Stimulated activated CD8-positive, alpha-beta memory T cell treated with anti-CD3 and anti-CD28 coated beads, Interleukin-15, amount 100 ng/mL, for 48 hours (primary cell): ENCODE results near the gene KRTAP1-3.
"Not testable (repeated sequence)": the region's sequence is repeated elsewhere in the genome, so short reads cannot be mapped to it uniquely, and the experiment has no call there.

Experiments used
- DNase-seq, 2 donors: peaks; one replicate each; pipeline ENCODE4 v3.0.0-alpha.2; 2020; ENCODE audit warnings: low read depth in 2 of 2

KRTAP1-3 gene

DNA sequence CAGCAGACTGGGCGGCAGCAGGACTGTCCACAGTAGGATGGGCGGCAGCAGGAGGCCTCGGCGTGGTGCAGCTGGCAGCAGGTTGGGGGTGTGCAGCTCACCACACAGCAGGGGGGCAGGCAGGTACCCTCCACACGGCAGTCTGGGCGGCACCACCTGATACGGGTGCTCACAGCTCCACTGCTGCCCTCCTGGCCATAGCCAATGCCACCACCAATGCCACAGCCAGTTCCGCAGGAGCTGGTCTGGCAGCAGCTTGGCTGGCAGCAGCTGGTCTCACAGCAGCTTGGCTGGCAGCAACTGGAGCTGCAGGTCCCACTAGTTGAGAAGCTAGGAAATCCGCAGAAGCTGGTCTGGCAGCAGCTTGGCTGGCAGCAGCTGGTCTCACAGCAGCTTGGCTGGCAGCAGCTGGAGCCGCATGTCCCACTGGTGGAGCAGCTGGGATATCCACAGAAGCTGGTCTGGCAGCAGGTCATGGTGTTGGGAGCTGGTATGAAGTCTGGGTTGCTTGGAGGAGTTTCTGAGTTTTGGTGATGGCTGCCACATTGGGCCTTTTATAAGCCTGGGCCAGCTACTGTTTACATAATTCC, at the start of gene KRTAP1-3:
KRTAP1-3 (minus strand) TSS at position 529 of the 590 bp plus-strand sequence; CDS start at position 476, 53 bp downstream.
- not testable (repeated sequence) for DNase-seq

DNA sequence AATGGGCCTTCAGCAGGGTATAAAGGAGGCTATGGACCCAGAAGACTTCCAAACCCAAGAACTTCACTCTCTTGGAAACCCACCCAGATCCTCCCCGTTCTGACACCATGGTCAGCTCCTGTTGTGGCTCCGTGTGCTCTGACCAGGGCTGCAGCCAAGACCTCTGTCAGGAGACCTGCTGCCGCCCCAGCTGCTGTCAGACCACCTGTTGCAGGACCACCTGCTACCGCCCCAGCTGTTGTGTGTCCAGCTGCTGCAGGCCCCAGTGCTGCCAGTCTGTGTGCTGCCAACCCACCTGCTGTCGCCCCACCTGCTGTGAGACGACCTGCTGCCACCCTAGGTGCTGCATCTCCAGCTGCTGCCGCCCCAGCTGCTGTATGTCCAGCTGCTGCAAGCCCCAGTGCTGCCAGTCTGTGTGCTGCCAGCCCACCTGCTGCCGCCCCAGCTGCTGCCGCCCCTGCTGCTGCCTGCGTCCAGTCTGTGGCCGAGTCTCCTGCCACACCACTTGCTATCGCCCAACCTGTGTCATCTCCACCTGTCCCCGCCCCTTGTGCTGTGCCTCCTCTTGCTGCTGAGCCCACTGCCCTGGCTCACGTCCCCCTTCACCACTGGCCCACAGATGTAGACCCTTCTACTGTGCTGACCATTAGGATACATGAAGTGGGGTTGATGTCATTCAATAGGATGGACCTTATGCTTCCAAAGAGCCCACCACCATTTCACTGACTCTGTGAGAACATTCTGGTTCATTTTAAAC, 49.6 kb upstream of the KRTAP1-3 start, which contains the start of gene KRTAP4-7:
KRTAP4-7 (plus strand) TSS at position 51 of the 757 bp plus-strand sequence; CDS start at position 108, 57 bp downstream.
- DNase-seq: not testable (repeated sequence)

DNA sequence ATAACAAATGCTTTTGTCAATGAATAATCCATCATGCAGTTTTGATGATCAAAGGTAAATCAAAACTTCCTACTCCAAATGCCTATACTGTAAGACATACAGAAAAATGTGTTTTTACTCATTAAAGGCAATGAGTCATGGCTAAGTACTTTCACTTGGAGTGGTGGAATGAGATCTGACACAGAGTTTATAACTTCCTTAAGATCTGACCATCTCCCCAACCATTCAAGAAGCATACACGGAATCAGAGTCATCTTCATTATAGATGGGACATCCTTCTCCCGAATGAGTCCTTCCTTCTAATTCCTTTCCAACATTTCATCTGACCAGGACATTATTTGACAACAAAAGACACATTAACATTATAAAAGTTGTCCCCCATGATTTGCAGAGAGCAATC, 48.8 kb upstream of the KRTAP1-3 start:
- not testable (repeated sequence) for DNase-seq

DNA sequence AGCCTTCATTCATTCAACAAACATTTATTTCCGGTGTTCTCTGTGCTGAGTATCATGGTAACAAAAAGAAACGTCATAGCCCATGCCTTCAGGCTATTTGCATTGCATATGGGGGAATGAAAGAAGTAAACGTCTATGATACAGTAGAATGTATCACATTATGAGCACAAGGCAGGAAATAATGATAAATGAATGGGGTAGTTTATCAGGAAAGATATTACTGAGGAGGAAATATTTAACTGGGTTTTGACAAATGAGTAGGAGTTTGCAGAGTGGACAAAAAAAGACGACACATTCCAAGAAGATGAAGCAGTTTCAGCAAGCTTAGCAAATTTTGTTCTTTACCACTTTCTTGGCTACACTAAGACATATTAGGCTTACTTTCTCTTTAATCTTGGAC, 48.0 kb upstream of the KRTAP1-3 start:
- no peak for DNase-seq

DNA sequence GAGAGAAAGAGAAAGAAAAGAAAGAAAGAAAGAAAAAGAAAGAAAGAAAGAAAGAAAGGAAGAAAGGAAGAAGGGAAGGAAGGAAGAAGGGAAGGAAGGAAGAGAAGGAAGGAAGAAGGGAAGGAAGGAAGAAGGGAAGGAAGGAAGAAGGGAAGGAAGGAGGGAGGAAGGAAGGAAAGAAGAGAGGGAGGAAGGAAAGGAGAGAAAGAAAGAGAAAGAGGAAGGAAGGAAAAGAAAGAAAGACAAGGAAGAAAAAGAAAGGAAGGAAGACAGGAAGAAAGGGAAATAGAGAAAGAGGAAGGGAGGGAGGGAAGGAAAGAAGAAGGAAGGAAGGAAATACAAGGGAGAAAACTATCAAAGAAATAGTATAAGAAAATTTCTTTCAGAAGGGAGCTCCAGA, 42.1 kb upstream of the KRTAP1-3 start:
- DNase-seq: no peak

DNA sequence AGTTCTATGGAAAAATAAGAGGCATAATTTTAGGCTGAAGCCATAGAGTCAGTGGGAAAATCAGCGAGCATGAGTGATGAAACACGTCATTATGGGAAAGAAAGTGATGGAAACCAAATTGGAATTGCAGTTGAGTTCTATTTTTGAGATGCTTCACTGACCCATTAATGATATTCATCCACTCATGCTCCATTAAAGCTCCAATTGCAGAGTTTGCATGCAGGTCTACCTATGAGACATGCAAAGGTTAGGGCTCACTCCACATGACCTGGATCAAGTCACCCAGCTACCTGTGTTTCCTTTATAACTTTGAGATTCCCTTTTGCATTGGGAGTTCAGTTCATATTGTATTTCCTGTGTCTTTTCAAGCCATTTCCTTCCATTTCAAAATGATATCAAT, 39.0 kb upstream of the KRTAP1-3 start:
- DNase-seq: no peak

- DNase-seq: no peak
These were observed 37.1 kb upstream of the KRTAP1-3 start for GRCh38 chr17:41071606-41072360.

GRCh38 chr17:41069031-41069430, 34.4 kb upstream of the KRTAP1-3 start:
- no peak for DNase-seq

- no peak for DNase-seq
These were observed 32.6 kb upstream of the KRTAP1-3 start for GRCh38 chr17:41067281-41067680.

DNA sequence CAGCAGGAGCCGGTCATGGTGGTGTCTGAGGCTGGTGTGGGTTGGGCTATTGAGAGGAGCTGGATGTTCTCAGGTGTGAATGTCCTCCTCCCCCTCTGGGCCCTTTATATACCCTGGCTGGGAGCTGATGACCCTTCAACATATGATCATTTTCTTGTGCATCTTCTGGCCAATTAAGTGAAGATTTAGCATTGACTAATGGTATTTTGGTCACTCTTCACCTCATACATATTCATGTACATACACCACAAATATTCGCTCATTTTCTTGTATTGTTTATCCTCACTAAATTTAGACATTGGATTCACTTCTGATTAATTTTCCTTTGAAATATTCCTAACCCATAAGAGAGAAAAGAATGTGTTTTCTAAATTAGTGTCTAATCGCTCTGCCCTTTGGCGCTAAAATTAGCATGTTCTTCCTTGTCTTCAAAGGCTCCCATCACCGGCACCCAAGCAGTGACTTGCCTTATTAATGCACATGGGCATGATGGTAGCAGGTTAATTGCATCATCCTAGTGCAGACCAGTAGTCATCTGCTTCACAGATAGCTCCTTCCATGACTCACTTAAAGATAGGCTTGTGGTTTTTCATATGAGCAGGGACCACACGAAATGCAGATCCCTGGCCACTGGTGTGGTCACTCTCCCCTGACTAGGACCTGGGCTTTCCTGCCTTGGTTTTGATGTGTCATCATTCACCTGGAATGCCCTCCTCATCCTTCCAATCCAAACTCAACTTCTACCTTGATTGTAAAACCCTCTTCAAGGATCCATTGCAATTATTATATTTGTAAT, 31.4 kb upstream of the KRTAP1-3 start, which contains the start of gene KRTAP2-4:
KRTAP2-4 (minus strand) TSS at position 51 of the 796 bp plus-strand sequence; CDS start at position 17, 34 bp downstream.
- DNase-seq: no peak

GRCh38 chr17:41065016-41065689, 30.5 kb upstream of the KRTAP1-3 start:
- not testable (repeated sequence) for DNase-seq

GRCh38 chr17:41064301-41064700, 29.6 kb upstream of the KRTAP1-3 start:
- no peak for DNase-seq

GRCh38 chr17:41063449-41063848, 28.8 kb upstream of the KRTAP1-3 start:
- DNase-seq: no peak

- no peak for DNase-seq
These were observed 27.3 kb upstream of the KRTAP1-3 start for GRCh38 chr17:41061964-41062363.

GRCh38 chr17:41060052-41060604, 25.5 kb upstream of the KRTAP1-3 start, which contains the start of gene KRTAP2-3:
KRTAP2-3 (minus strand) TSS chr17:41060114; CDS start chr17:41060050, 64 bp downstream.
- DNase-seq: no peak

DNA sequence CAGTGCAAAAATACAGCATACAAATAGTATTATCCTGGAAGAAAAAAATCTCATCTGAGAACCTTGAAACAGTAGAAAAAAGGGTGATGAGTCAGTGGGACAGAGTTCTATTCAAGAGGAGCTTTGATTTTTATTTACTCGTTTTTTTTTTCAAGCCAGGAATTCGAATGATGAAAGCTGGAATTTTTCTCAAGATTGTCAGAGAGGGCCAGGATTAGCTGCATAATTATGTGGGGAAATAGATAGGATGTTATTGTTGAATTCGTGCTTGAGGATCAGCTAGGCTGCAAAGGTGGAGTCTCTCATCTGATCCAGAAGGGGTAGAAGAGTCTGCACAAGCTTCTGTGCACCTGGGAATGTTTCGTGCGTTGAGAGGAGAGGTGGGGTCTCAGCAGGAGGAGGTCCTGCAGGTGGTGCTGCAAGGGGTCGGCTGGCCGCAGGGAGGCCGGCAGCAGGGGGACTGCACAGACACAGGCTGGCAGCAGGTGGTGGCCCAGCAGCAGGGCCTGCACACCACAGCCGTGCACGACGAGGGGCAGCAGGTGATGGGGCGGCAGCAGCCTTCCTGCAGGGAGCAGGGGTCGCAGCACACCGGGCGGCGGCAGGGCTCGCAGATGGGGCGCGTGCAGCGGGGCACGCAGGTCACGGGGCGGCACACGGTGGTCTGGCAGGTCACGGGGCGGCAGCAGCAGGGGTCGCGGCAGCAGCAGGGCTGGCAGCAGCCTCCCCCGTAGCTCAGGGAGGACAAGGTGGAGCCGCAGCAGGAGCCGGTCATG, 24.8 kb upstream of the KRTAP1-3 start:
- not testable (repeated sequence) for DNase-seq

GRCh38 chr17:41058741-41059140, 24.1 kb upstream of the KRTAP1-3 start:
- no peak for DNase-seq

GRCh38 chr17:41057547-41057946, 22.9 kb upstream of the KRTAP1-3 start:
- DNase-seq: no peak

GRCh38 chr17:41055130-41055529, 20.5 kb upstream of the KRTAP1-3 start, which contains the start of gene KRTAP2-2:
KRTAP2-2 (minus strand) TSS chr17:41055230; CDS start chr17:41055211, 19 bp downstream.
- DNase-seq: not testable (repeated sequence)
